ENCODE results near the gene COL8A1.

DNA sequence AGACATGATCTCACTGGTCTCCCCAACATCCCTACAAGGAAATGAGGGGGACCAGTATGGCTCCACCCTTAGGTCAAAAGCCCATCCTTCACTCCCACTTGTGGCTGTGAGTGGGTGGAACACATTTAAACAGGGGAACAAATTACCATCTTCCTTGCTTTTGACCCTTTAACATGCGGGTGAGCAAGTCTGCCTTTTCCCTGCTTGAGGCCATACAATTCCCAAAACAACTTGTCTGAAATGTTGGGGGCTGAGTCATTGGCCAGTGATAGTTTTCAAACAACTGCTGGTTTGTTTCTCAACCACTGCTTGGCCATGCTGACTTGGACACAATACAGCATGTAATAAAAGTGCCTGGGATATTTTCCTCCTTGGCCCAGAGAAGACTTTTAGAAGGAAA is 39.6 kb downstream of the COL8A1 start:
- TF ChIP-seq, protein P1, sequence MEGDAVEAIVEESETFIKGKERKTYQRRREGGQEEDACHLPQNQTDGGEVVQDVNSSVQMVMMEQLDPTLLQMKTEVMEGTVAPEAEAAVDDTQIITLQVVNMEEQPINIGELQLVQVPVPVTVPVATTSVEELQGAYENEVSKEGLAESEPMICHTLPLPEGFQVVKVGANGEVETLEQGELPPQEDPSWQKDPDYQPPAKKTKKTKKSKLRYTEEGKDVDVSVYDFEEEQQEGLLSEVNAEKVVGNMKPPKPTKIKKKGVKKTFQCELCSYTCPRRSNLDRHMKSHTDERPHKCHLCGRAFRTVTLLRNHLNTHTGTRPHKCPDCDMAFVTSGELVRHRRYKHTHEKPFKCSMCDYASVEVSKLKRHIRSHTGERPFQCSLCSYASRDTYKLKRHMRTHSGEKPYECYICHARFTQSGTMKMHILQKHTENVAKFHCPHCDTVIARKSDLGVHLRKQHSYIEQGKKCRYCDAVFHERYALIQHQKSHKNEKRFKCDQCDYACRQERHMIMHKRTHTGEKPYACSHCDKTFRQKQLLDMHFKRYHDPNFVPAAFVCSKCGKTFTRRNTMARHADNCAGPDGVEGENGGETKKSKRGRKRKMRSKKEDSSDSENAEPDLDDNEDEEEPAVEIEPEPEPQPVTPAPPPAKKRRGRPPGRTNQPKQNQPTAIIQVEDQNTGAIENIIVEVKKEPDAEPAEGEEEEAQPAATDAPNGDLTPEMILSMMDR (IDR thresholded peaks at IDR 0.05; ENCODE audit: insufficient read depth, low read depth, low read length) = no peak
- TF ChIP-seq EZH2 (IDR thresholded peaks at IDR 0.05; ENCODE audit: insufficient read depth, low read length) = no peak
